Stimulated activated CD8-positive, alpha-beta memory T cell treated with anti-CD3 and anti-CD28 coated beads, Interleukin-4, amount 100 ng/mL, for 48 hours (primary cell): ENCODE measurements around the gene ALOX12.

ENCODE experiments used
- DNase-seq: peaks from one replicate; pipeline ENCODE4 v3.0.0-alpha.2; 2020

The ALOX12 gene

GRCh38 chr17:7023576-7024401 lies 27.9 kb downstream of the ALOX12 start:
- DNase-seq: peak; percentile 98

GRCh38 chr17:7024402-7024785 lies 28.5 kb downstream of the ALOX12 start:
- no peak for DNase-seq

GRCh38 chr17:7025245-7025644 lies 29.4 kb downstream of the ALOX12 start:
- DNase-seq: no peak

- no peak for DNase-seq
These were observed 30.7 kb downstream of the ALOX12 start for GRCh38 chr17:7026471-7027115.

GRCh38 chr17:7027335-7027734 lies 31.5 kb downstream of the ALOX12 start:
- DNase-seq: no peak

- no peak for DNase-seq
These were observed 33.2 kb downstream of the ALOX12 start for GRCh38 chr17:7029096-7029495.

GRCh38 chr17:7029659-7030058 lies 33.8 kb downstream of the ALOX12 start:
- DNase-seq: peak; percentile 65

- peak; percentile 62 for DNase-seq
These were observed 39.2 kb downstream of the ALOX12 start for GRCh38 chr17:7034955-7035590.

GRCh38 chr17:7035591-7036368 lies 39.9 kb downstream of the ALOX12 start, which contains the start of gene SLC16A13:
Gene SLC16A13 (plus strand): TSS chr17:7036015. CDS start chr17:7036383, 368 bp downstream.
- peak; percentile 98 for DNase-seq

- DNase-seq: no peak
These were observed 42.4 kb downstream of the ALOX12 start for GRCh38 chr17:7038025-7038862.

GRCh38 chr17:7039832-7040231 lies 44.0 kb downstream of the ALOX12 start:
- no peak for DNase-seq

- DNase-seq: peak; percentile 55
These were observed 46.0 kb downstream of the ALOX12 start for GRCh38 chr17:7041607-7042500.

GRCh38 chr17:7042501-7043181 lies 46.8 kb downstream of the ALOX12 start:
- DNase-seq: peak; percentile 69

- DNase-seq: no peak
These were observed 47.3 kb downstream of the ALOX12 start for GRCh38 chr17:7043182-7043496.

- peak; percentile 51 for DNase-seq
These were observed 47.8 kb downstream of the ALOX12 start, which contains the start of gene SLC16A11 for GRCh38 chr17:7043497-7044198. Gene SLC16A11 (minus strand): TSS chr17:7044092. CDS start chr17:7043513, 579 bp downstream.

- peak; percentile 37 for DNase-seq
These were observed 49.8 kb downstream of the ALOX12 start for GRCh38 chr17:7045492-7046126.

- DNase-seq: peak; percentile 62
These were observed 50.4 kb downstream of the ALOX12 start for GRCh38 chr17:7046127-7046724.

- peak; percentile 74 for DNase-seq
These were observed 51.0 kb downstream of the ALOX12 start for GRCh38 chr17:7046725-7047397.
